AG09319 (cell line): ENCODE measurements around the gene FAM114A2.
A peak's percentile ranks its signal among the peaks of the same experiment; 100 is the strongest.
"Not testable (repeated sequence)": the region's sequence is repeated elsewhere in the genome, so short reads cannot be mapped to it uniquely, and the experiment has no call there.

Experiments
- DNase-seq: peaks from one replicate; pipeline ENCODE4 v3.0.0-alpha.2; 2010; ENCODE audit warnings: low read depth; ENCODE audit errors: extremely low read depth
- TF ChIP-seq, protein P1 (sequence below): IDR thresholded peaks from 2 replicates; pipeline ENCODE4 v1.5.1; 2011; ENCODE audit warnings: low read depth, mild to moderate bottlenecking, inconsistent platforms, low read length, moderate library complexity

FAM114A2 gene

DNA sequence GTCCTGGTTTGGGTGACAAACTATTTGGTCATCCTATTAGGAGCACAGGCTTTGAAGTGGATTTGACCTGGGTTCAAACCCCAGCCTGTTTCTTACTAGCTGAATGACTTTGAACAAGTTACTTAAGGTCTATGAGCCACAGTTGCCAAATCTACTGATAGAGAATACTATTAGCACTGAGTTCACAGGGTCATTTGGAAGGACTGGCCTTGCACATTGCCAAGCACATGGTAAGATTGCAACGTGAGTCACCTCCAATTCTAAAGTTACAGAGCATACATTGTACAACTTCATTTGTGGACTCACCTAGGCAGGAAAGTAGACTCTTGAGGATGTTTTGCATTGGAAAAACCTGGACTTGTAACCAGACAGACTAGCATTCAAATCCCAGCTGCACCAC lies 39.0 kb upstream of the FAM114A2 start:
- DNase-seq, result no peak
- TF ChIP-seq, protein P1, sequence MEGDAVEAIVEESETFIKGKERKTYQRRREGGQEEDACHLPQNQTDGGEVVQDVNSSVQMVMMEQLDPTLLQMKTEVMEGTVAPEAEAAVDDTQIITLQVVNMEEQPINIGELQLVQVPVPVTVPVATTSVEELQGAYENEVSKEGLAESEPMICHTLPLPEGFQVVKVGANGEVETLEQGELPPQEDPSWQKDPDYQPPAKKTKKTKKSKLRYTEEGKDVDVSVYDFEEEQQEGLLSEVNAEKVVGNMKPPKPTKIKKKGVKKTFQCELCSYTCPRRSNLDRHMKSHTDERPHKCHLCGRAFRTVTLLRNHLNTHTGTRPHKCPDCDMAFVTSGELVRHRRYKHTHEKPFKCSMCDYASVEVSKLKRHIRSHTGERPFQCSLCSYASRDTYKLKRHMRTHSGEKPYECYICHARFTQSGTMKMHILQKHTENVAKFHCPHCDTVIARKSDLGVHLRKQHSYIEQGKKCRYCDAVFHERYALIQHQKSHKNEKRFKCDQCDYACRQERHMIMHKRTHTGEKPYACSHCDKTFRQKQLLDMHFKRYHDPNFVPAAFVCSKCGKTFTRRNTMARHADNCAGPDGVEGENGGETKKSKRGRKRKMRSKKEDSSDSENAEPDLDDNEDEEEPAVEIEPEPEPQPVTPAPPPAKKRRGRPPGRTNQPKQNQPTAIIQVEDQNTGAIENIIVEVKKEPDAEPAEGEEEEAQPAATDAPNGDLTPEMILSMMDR, result no peak

DNA sequence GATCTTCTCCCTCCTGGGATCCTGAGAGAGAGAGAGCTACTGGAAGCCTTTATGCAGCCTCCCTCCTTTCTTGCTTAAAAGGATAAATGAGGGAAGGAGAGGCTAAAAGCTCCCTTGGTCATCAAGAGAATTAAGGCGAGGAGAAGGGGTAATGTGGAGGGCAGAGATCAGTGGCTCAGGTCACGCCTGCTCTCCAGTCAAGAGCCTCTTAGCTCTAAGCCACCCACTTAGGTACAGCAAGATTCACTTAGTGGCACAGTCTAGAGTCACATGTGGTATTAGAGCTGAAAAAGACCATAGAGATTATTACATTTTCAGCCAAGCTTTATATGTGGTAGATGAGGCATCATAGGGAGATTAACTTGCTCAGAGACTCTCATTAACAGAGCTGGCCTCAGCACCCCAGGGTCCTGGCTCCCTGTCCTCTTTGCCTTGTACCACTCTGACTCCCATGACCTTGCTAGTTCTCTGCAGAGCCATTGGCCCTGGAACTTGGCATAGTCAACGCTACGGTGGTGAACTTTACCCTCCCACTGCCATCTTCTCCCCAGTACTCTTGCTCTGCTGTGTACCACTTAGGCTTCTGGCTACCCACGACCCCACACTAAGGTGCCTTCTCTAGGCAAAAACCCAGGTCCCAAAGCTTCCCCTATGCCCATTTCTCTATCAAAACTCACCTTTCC lies 37.7 kb upstream of the FAM114A2 start:
- DNase-seq, result no peak
- TF ChIP-seq, protein P1, result no peak

DNA sequence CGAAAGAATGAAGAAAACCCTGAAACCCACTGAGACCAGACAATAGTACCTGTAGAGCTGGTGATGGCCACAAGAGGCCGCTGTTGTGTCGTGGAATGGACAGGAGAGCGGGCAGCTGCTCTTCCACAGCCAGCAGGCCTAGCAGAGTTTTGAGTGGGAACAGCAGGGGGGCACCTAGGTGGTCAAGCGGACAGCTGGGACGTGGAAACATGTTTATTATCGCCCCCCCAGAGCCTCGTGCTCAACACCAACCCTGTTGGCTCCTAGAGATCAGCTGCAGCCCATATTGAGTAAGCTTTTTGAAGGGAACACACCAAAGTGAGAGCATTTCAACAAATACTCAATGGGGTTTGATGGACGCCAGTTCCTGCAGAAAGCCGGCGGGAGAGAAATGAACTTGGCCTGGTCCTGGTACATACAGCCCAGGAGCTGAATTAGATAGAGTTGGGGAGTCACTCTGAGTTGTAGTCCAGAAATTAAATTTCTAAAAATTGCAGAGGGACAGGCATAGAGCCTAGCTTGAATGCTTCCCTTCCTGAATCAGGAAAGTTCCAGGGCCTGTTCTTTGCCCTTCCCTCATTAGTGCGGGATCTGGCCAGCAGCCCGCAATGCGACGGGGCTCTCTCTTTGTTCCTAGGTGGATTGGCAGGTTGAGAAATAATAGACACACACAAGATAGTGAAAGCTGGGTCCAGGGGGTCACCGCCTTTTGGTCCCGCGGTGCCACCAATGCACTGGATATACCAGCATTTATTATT lies 33.9 kb upstream of the FAM114A2 start:
- no peak for DNase-seq
- TF ChIP-seq, protein P1, result peak; percentile 92

DNA sequence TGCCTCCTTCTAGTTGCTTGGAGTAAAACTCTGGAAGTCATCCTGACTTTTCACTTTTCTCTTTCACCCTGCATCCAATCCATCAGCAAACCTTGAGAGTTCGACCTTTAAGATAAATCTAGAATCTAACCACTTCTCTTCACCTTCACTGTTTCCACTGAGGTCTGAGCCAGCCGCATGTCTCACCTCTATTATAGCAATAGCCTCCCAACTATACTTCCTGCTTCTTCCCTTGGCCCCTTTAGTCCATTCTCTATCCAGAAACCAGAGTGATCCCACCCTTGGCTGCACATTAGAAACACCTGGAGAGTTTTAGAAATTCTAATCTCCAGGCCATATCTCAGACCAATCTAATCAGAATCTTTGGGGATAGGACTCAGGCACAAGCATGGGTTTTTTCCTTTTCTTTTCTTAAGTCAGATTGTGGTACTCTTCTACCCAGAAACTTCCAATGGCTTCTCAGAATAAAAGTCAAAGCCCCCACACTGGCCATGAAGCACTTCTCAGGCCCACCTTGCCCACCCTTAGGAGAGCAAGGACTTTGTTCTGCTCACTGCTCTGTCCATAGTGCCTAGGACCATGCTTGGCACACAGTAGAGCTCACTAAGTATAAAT lies 33.2 kb upstream of the FAM114A2 start:
- no peak for DNase-seq
- TF ChIP-seq, protein P1, result no peak

DNA sequence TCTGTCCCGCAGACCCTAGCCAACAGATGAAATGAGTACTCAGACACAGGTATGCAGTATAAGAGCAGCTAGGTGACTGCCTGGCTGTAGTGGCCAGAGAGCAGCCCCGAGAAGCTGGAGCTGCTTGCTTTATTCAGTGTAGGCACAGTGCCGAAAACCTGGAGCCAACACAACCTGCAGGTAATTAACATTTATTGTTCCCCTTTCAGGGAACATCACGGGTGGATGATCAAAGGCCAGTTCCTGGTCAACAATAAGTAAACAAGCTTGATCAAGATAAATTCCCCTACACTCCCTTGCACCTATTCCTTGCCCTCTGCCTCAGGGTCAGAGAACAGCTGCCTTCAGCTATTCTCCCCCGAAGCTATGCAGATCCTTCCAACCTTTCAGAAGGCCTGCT lies 31.1 kb upstream of the FAM114A2 start:
- not testable (repeated sequence) for DNase-seq

DNA sequence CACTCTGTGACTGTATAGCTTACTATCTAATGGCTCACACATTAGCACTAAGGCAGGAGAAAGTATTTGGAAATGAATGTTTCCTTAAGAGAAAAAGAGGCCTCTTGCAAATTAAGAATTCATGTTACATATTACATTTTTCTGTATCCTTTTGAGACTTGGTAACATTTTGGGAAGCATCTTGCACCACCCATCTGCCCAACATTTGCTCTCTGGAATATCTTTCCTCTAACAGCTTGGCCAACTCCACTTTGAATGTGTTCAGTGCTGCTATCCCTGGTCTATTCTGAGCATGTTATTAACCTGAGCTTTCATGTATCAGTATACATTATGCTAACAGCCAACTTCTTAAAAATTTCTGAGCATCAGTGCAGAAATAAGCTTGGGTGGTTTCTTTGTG lies 27.3 kb upstream of the FAM114A2 start:
- TF ChIP-seq, protein P1, result no peak
- DNase-seq, result no peak

DNA sequence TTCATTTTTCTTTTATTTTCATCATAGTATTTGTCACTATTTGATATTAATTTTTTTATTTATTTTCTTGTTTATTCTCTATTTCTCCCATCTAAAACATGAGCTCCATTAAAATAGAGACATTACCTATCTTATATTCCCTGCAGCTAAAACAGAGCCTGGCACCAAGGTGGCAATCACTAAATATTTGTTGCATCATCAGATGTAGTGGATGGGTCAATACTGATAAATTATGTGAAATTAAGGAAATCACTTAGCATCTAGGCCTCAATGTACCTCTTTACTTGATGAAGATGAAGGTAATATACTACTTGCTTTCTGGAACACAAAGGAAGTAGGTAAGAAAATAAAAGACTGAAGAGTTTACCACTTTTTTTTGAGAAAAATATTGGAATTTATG lies 24.7 kb upstream of the FAM114A2 start:
- TF ChIP-seq, protein P1, result no peak
- DNase-seq, result no peak
